HepG2 (cell line): Measurements from ENCODE around the gene AJUBA. TPM values are rescaled to one million over a fixed set of nuclear protein-coding genes. Genes with fewer than 3 reads are reported as not detected.
A peak's percentile ranks its signal among the peaks of the same experiment; 100 is the strongest.

Experiments used
- AHR ChIP-seq: IDR thresholded peaks from 2 replicates; pipeline ENCODE4 v1.6.1; 2018; ENCODE audit warnings: missing genetic modification reagents, missing compliant biosample characterization
- FOSL1 ChIP-seq: sonication (generic); formaldehyde crosslinking; IDR thresholded peaks from 2 replicates; pipeline ENCODE4 v1.9.0; 2021; ENCODE audit warnings: missing genetic modification reagents, borderline replicate concordance
- MTA3 ChIP-seq: sonication (generic); formaldehyde crosslinking; IDR thresholded peaks from 2 replicates; pipeline ENCODE4 v1.4.0; 2020; ENCODE audit warnings: missing genetic modification reagents
- NR2F6 ChIP-seq, 2 experiments: IDR thresholded peaks; 2 replicates each; pipeline ENCODE4 v1.6.1; 2016; ENCODE audit warnings: antibody characterized with exemption in 1 of 2, mild to moderate bottlenecking in 1 of 2
- XBP1 ChIP-seq: sonication (generic); formaldehyde crosslinking; IDR thresholded peaks from 2 replicates; pipeline ENCODE4 v1.5.0; 2020; ENCODE audit warnings: missing genetic modification reagents
- ZC3H13 ChIP-seq: sonication (generic); formaldehyde crosslinking; IDR thresholded peaks from 2 replicates; pipeline ENCODE4 v1.8.1; 2023; ENCODE audit warnings: mild to moderate bottlenecking, missing genetic modification reagents, moderate library complexity
- ZFP62 ChIP-seq: sonication (generic); formaldehyde crosslinking; IDR thresholded peaks from 2 replicates; pipeline ENCODE4 v1.4.0; 2020; ENCODE audit warnings: missing genetic modification reagents
- ZNF878 ChIP-seq: sonication (generic); formaldehyde crosslinking; IDR thresholded peaks from 2 replicates; pipeline ENCODE4 v1.8.1; 2023; ENCODE audit warnings: mild to moderate bottlenecking, missing genetic modification reagents, moderate library complexity
- polyA plus RNA-seq, 8 experiments: library from polyadenylated mRNA; depleted of rRNA in 3 of 8; stranded (reverse) in 7 of 8; unstranded in 1 of 8; fragments of >200 nt; fragmentation: Illumina TruSeq in 4 of 8; extraction: Trizol in 4 of 8; gene quantifications; 2 replicates each; pipeline versions ENCODE4 v1.2.1 to v1.2.3, GENCODE V29; 2011 to 2016; ENCODE audit warnings: low read depth in 4 of 8, missing spikeins in 1 of 8, mixed read lengths in 1 of 8; ENCODE audit not compliant: insufficient read depth in 1 of 8
- total RNA-seq, 5 experiments: library from RNA; depleted of rRNA; stranded (reverse); fragments of >200 nt; fragmentation: Illumina TruSeq; extraction: Trizol; gene quantifications; 2 replicates each; pipeline ENCODE4 v1.2.3, GENCODE V29; 2016; ENCODE audit warnings: low read depth in 1 of 5
- TF ChIP-seq, protein P1 (sequence below), 2 experiments: sonication (generic) in 1 of 2; formaldehyde crosslinking in 1 of 2; IDR thresholded peaks; 2 replicates each; pipeline versions ENCODE4 v1.6.1 to v1.9.0; 2014 to 2022; ENCODE audit warnings: antibody characterized with exemption in 1 of 2, borderline replicate concordance in 1 of 2, inconsistent platforms in 1 of 2, low read depth in 1 of 2, missing genetic modification reagents in 1 of 2
- TF ChIP-seq, protein P2 (sequence below): sonication (generic); formaldehyde crosslinking; IDR thresholded peaks from 2 replicates; pipeline ENCODE4 v1.5.0; 2020; ENCODE audit warnings: missing genetic modification reagents
- TF ChIP-seq, protein P3 (sequence below): sonication (generic); formaldehyde crosslinking; IDR thresholded peaks from 2 replicates; pipeline ENCODE4 v1.8.1; 2023; ENCODE audit warnings: mild to moderate bottlenecking, inconsistent platforms, moderate library complexity, missing genetic modification reagents, borderline replicate concordance

Gene AJUBA
- total and polyA plus RNA-seq, 2 of the 13 experiments (the other 11 are each of a cell fraction or from before 2014, with no cell fraction given), result 157 to 241 TPM

DNA sequence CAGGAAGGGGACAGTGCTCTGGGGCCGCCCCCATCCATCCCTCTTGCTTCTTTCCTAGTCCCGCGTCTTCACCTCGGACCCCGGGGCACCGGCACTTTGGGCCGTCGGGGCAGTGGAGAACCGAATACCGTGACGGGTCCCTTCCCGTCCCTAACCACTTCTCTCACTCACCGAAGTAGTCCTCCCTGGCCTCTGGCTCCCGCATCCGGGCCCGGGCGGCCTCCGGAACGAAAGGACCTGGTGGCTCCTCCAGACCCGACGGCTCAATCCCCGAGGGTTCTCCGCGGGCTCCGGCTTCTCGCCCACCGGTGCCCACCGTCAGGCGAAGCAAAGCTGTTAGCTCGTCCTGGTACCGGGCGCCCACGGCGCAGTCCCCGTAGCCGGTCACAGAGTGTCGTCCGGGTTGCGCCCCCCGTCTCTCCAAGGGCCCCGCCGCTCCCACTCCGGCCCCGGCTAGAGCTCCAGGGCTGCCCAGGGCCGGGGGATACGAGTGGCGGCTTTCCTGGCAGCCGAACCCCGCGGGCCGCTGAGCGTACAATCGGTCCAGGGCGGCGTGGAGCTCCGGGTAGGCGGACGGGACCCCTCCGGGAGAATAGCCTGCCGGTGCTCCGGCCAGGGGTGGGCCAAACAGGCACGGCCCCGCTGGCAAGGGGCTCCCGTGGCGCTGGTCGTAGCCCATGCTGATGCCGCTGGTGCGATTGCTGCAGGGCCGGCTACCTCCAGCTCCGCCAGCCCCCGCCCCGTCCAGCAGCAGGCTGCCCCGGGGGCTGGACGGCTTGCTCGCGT, 1.1 kb downstream of the AJUBA start (continued):
- TF ChIP-seq, protein P1, sequence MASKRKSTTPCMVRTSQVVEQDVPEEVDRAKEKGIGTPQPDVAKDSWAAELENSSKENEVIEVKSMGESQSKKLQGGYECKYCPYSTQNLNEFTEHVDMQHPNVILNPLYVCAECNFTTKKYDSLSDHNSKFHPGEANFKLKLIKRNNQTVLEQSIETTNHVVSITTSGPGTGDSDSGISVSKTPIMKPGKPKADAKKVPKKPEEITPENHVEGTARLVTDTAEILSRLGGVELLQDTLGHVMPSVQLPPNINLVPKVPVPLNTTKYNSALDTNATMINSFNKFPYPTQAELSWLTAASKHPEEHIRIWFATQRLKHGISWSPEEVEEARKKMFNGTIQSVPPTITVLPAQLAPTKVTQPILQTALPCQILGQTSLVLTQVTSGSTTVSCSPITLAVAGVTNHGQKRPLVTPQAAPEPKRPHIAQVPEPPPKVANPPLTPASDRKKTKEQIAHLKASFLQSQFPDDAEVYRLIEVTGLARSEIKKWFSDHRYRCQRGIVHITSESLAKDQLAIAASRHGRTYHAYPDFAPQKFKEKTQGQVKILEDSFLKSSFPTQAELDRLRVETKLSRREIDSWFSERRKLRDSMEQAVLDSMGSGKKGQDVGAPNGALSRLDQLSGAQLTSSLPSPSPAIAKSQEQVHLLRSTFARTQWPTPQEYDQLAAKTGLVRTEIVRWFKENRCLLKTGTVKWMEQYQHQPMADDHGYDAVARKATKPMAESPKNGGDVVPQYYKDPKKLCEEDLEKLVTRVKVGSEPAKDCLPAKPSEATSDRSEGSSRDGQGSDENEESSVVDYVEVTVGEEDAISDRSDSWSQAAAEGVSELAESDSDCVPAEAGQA (IDR thresholded peaks at IDR 0.05; ENCODE audit: low read depth), result no peak
- TF ChIP-seq, protein P1 (CRISPR knock-in tag; IDR thresholded peaks at IDR 0.05; ENCODE audit: borderline replicate concordance), result no peak
- TF ChIP-seq MTA3 (no peak), NR2F6 (IDR thresholded peaks at IDR 0.05) (no peak), NR2F6 (CRISPR knock-in tag; IDR thresholded peaks at IDR 0.05) (no peak), ZFP62 (CRISPR knock-in tag) (no peak), ZNF878 (CRISPR knock-in tag) (no peak), FOSL1 (no peak), XBP1 (CRISPR knock-in tag) (no peak), AHR (CRISPR knock-in tag) (0 out of 2 replicates have a peak, but pooled peaks have one; percentile 31), ZC3H13 (CRISPR knock-in tag) (no peak)
- TF ChIP-seq, protein P2, sequence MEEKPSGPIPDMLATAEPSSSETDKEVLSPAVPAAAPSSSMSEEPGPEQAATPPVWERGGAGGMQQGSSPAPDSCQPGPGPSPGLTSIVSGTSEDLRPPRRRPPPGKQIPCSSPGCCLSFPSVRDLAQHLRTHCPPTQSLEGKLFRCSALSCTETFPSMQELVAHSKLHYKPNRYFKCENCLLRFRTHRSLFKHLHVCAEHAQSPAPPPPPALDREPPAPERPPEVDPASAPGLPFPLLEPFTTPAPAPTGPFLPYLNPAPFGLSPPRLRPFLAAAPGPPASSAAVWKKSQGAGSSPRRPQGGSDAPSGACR, result no peak
- TF ChIP-seq, protein P3, sequence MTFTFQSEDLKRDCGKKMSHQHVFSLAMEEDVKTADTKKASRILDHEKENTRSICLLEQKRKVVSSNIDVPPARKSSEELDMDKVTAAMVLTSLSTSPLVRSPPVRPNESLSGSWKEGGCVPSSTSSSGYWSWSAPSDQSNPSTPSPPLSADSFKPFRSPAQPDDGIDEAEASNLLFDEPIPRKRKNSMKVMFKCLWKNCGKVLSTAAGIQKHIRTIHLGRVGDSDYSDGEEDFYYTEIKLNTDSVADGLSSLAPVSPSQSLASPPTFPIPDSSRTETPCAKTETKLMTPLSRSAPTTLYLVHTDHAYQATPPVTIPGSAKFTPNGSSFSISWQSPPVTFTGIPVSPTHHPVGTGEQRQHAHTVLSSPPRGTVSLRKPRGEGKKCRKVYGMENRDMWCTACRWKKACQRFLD (CRISPR knock-in tag), result peak; percentile 26
- TF ChIP-seq, all 625 proteins: peak for 168
